Smooth muscle cell of the coronary artery (primary cell): Measurements from ENCODE around the gene YIPF4. TPM values are rescaled to one million over a fixed set of nuclear protein-coding genes. Genes with fewer than 3 reads are reported as not detected.

Source experiments
- total RNA-seq: library from RNA; depleted of rRNA; stranded (reverse); fragments of >200 nt; gene quantifications from 2 replicates; pipeline ENCODE4 v1.2.3, GENCODE V29; 2014; ENCODE audit warnings: low replicate concordance

Gene YIPF4
- total RNA-seq: 11.6 and 12.9 TPM in 2 replicates

GRCh38 chr2:32277674-32278477 is at the start of gene YIPF4:
Gene YIPF4, plus strand, starts transcription at chr2:32277904. Its CDS starts 252 bp downstream, at chr2:32278156.

DNA sequence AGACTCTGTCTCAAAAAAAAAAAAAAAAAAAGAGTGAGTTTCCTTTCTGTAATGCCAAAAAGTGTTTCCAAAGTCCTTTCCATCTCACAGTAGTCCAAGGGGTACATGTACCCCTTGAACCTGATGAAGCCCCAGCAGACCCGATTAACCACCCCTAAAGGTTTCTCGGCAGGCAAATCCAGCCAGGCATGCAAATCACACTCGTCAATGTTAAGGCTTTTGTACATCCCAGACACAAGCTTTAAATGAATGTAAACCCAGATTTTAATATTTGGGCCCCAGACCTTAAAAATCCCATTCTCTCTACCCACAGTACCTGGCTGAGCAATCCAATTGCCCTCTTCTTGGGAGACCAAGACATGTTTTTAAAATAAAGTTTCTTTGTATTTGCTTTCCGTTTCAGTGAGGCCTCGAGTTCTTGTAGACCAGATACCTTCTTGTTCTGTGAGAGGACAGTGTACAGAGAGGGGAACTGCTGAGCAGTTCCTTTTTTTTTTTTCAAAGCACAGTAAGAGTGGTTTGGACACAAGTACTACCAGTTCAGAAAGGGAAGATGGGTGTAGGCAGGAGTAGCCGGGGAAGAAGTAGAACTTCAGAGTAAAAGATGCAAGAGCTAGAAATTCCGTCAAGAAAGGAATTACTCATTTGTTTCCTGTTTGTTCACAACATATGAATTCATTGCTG is 13.1 kb upstream of the YIPF4 start, which contains the start of gene NLRC4:
TSS of gene NLRC4 (minus strand) at position 465 of the 684 bp plus-strand sequence. CDS start 8,111 bp downstream, outside the sequence.

DNA sequence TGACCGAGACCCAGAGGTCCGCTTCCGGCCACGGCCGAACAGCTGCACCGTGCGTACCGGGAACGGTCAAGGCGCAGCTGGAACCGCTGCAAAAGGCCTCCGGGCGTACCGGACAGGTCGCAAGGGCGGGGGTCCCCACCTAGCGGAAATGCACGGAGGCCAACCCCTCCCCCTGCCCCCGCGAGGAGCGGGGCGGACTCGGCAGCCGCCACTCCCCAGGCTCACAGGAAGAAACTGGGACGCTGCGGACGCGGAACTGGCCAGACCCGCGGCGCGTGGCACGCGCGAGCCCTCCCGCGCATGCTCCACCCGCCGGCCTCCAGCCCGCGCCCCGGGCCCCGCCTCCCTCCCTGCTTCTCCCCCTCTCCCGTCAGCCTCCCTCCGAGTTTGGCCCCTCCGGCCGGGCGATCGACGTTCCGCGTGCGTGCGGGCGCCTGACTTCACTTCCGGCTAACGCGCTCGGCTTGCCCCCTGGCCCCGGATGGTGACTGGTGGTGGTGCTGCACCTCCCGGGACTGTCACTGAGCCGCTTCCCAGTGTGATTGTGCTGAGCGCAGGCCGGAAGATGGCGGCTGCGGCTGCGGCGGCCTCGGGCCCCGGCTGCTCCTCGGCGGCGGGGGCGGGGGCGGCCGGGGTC is 79.1 kb downstream of the YIPF4 start, which contains the start of gene BIRC6:
TSS of gene BIRC6 (plus strand) at position 343 of the 637 bp plus-strand sequence. CDS start at position 482, 139 bp downstream.

Other genes with a start within 250 kb of the YIPF4 start
- 40.0 and 54.8 TPM in 2 replicates for gene DPY30, start 238.1 kb upstream of the YIPF4 start, total RNA-seq
- gene SPAST, start 214.3 kb upstream of the YIPF4 start, total RNA-seq: 11.8 and 18.1 TPM in 2 replicates
- gene SLC30A6, start 112.0 kb upstream of the YIPF4 start, total RNA-seq: 11.8 and 19.4 TPM in 2 replicates
- gene NLRC4, start 13.0 kb upstream of the YIPF4 start, total RNA-seq: not detected in 2 replicates
- gene BIRC6, start 79.1 kb downstream of the YIPF4 start, total RNA-seq: 125 and 208 TPM in 2 replicates